Bronchial epithelial cell (primary cell): ENCODE data around the gene ACVR1C. TPM values are rescaled to one million over a fixed set of nuclear protein-coding genes. Genes with fewer than 3 reads are reported as not detected.

ENCODE experiments used
- DNase-seq: peaks from one replicate; pipeline ENCODE4 v3.0.0-alpha.2; 2010; ENCODE audit warnings: low read depth
- FAIRE-seq: peaks from 2 replicates; lab custom pipeline; 2011; peaks lifted over from hg19 to GRCh38; lab: Jason Lieb, UNC
- H3K27me3 ChIP-seq: 2 replicates; pipeline ENCODE4 v1.5.1; 2011; ENCODE audit warnings: low read length; ENCODE audit not compliant: control insufficient read depth, insufficient read depth
- H3K36me3 ChIP-seq: 2 replicates; pipeline ENCODE4 v1.5.1; 2011; ENCODE audit warnings: low read length; ENCODE audit not compliant: control insufficient read depth, insufficient read depth
- H3K4me3 ChIP-seq: 2 replicates; pipeline ENCODE4 v1.5.1; 2011; ENCODE audit warnings: mild to moderate bottlenecking, low read depth, low read length, control low read depth
- total RNA-seq: library from RNA; depleted of rRNA; stranded (reverse); fragments of >200 nt; gene quantifications from 2 replicates; pipeline ENCODE4 v1.2.1, GENCODE V29; 2014
- TF ChIP-seq, protein P1 (sequence below): IDR thresholded peaks from 2 replicates; pipeline ENCODE4 v1.5.1; 2011; ENCODE audit warnings: mild to moderate bottlenecking, moderate library complexity, low read length, control low read depth, inconsistent platforms; ENCODE audit not compliant: insufficient read depth, severe bottlenecking

Gene ACVR1C
- total RNA-seq, 1 donor from 2014 or later: 0.26 TPM

DNA sequence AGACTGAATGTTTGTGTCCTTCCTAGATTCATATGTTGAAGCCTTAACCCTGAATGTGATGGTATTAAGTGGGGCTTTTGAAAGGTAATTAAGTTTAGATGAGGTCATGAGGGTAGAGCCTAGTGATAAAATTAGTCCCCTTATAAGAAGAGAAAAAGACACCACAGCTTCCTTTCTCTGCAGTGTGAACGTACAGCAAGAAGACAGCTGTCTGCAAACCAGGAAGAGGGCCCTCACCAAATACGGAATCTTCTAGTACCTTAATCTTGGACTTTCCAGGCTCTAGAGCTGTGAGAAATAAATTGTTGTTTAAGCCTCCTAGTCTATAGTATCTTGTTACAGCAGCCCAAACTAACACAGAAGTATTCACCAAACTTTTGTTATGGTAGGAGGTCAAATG lies 127.6 kb downstream of the ACVR1C start:
- Histone ChIP-seq H3K27me3 (no peaks in the 10 kb centered on the region), H3K36me3 (no peaks in the 10 kb centered on the region), H3K4me3 (no peak overlapping the region)
- no peak for FAIRE-seq
- DNase-seq: no peak
- TF ChIP-seq, protein P1, sequence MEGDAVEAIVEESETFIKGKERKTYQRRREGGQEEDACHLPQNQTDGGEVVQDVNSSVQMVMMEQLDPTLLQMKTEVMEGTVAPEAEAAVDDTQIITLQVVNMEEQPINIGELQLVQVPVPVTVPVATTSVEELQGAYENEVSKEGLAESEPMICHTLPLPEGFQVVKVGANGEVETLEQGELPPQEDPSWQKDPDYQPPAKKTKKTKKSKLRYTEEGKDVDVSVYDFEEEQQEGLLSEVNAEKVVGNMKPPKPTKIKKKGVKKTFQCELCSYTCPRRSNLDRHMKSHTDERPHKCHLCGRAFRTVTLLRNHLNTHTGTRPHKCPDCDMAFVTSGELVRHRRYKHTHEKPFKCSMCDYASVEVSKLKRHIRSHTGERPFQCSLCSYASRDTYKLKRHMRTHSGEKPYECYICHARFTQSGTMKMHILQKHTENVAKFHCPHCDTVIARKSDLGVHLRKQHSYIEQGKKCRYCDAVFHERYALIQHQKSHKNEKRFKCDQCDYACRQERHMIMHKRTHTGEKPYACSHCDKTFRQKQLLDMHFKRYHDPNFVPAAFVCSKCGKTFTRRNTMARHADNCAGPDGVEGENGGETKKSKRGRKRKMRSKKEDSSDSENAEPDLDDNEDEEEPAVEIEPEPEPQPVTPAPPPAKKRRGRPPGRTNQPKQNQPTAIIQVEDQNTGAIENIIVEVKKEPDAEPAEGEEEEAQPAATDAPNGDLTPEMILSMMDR: no peak

DNA sequence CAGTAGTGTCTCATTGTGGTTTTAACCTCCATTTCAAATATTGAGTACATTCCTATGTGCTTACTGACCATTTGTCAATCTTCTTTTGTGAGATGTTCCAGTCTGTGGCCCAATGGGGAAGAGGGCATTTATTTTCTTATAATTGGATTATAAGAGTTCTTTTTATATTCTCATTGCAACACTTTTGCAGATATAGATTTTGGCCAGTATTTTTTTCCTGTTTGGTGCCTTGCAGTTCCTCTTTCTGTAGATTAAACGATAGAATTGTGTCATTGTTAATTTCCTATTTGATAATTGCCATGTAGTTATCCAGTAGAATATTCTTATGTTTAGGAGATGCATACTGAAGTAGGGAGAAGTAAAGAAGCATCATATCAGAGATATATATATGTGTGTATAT lies 128.3 kb downstream of the ACVR1C start:
- no peaks in the 10 kb centered on the region for H3K36me3 ChIP-seq
- no peaks in the 10 kb centered on the region for H3K27me3 ChIP-seq
- no peak for DNase-seq
- TF ChIP-seq, protein P1: no peak
- no peak for FAIRE-seq
- no peak overlapping the region for H3K4me3 ChIP-seq

DNA sequence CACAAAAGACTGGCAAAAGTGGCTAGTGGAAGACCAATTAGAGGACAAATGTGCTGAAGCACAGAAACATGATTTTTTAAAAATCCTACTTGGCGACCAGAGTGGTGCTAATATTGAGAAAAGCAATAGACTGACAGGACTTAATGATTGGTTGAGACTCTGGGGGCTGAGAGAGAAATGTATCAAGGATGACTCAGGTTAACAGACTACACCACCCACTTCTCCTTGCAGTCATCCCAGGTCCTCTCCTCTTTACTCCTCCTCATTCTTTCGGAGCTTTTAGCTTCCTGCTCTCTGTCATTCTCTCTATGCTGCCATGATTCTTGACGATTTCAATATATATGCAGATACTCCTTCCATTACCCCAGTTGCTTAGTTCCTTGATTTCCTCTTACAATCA lies 130.2 kb downstream of the ACVR1C start:
- Histone ChIP-seq H3K36me3 (no peaks in the 10 kb centered on the region), H3K4me3 (no peak overlapping the region), H3K27me3 (no peaks in the 10 kb centered on the region)
- TF ChIP-seq, protein P1: no peak
- DNase-seq: no peak
- no peak for FAIRE-seq

DNA sequence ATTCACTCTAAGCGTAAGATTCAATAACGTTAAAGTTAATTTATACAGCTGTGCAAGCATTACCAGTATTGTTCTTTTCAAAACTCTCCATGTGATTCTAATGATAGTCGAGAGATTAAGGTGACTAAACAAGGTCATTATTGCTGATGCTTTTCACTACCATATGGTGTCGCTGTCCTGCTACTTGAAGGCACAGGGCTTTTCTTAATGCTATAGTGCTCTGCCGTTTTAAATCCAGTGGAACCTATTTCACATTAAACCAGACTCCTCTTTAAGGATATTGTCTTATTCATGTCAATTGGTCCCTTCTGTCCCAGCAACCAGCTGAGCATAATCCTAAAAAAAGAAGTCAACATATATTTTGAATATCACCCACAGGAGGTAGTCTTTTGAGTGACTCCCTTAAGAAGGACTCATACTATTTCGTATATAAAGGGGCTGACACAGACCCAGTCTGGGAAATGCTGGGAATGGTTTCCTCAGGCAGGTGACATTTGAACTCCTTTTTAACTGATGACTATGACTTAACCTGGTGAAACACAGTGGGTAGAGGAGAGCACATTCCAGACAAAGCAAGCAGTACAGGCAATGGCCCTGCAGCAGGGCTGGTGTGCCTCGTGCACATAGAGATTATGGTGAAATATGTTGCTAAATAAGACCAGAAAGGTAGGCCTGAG lies 130.9 kb downstream of the ACVR1C start:
- peak; percentile 63 for DNase-seq
- TF ChIP-seq, protein P1: peak; percentile 73
- no peak for FAIRE-seq
- Histone ChIP-seq H3K27me3 (no peaks in the 10 kb centered on the region), H3K4me3 (no peak overlapping the region), H3K36me3 (no peaks in the 10 kb centered on the region)

DNA sequence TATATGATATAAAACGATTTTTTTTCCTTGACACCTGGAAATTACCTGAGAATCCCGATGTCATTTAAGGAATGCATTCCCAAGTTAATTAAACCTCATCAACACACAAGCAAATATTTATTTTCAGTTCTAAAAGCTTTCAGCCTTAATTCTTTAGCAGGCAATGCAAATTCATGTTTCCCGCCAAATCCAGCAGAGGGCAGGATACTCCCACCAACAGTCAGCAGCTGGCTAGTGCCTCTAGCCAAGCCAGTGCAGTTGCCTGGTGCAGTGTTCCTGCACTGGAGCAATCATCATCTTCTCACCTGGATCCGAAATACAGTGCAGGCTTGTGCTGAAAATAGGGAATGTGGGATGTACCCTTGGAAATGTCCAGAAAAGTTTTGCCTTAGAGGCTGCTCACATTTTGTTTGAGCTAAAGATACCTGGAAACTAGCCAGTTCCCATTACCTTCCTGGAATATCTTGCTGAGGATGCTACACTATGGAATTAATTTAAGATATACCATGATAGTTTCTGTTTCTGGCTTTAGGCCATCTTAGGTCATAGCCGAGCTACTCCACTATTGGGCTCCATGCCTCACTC lies 136.4 kb downstream of the ACVR1C start:
- TF ChIP-seq, protein P1: peak; percentile 76
- no peak overlapping the region for H3K4me3 ChIP-seq
- FAIRE-seq: no peak

More for the DNA sequence above, 136.4 kb downstream of the ACVR1C start:
- Histone ChIP-seq H3K27me3 (no peaks in the 10 kb centered on the region), H3K36me3 (no peaks in the 10 kb centered on the region)
- peak; percentile 64 for DNase-seq
